Lower lobe of right lung (tissue), 2 donors: ENCODE results near the gene SKAP1. TPM values are rescaled to one million over a fixed set of nuclear protein-coding genes. Genes with fewer than 3 reads are reported as not detected.

Source experiments
- ATAC-seq, 2 donors: fragments of 200-7000 bp; cut with Tn5 transposase; one replicate each; pipeline ENCODE4 v1.9.1; 2020 to 2022; ENCODE audit warnings: mild to moderate bottlenecking in 2 of 2, moderate library complexity in 2 of 2
- DNase-seq: peaks from one replicate; pipeline ENCODE4 v3.0.0-alpha.2; 2020
- H3K27ac ChIP-seq: fragments of 200-600 bp; one replicate; pipeline ENCODE4 v1.8.0; 2022
- H3K27me3 ChIP-seq: fragments of 200-600 bp; one replicate; pipeline ENCODE4 v1.8.0; 2022; ENCODE audit warnings: low read depth
- H3K36me3 ChIP-seq: fragments of 200-600 bp; one replicate; pipeline ENCODE4 v1.8.0; 2022; ENCODE audit warnings: mild to moderate bottlenecking
- H3K4me1 ChIP-seq: fragments of 200-600 bp; one replicate; pipeline ENCODE4 v1.8.0; 2022
- H3K4me3 ChIP-seq: fragments of 200-600 bp; one replicate; pipeline ENCODE4 v1.8.0; 2022; ENCODE audit warnings: mild to moderate bottlenecking
- H3K9me3 ChIP-seq: fragments of 200-600 bp; one replicate; pipeline ENCODE4 v1.8.0; 2022
- CTCF ChIP-seq: fragments of 200-600 bp; IDR thresholded peaks from one replicate; pipeline ENCODE4 v1.8.0; 2022; ENCODE audit warnings: antibody characterized with exemption, mild to moderate bottlenecking
- intact Hi-C: fragments of 100-400 bp; cut with DNase I; formaldehyde crosslinking; loops from one replicate; pipeline ENCODE4 v1.11.0; 2022
- microRNA-seq: library from miRNA; unstranded; fragments of <30 nt; microRNA quantifications from one replicate; pipeline ENCODE4 v1.2.0, GENCODE V29; 2020; ENCODE audit warnings: borderline number of aligned reads
- total RNA-seq: library from RNA; stranded (reverse); fragmentation: NEBNext Ultra II Directional; extraction: Animal tissue kit (Norgen Biotek cat#: 25700); gene quantifications from one replicate; pipeline ENCODE4 v1.2.1, GENCODE V29; 2021
- donor health status: DM: no; HTN: yes; CAD: no; lungs with severe emphysema.

The SKAP1 gene
- total RNA-seq, 1 donor from 2014 or later: 6.4 TPM

- Histone ChIP-seq H3K27ac (no peak overlapping the region), H3K4me1 (peaks cover 11% of the 10 kb centered on the region), H3K36me3 (peaks cover 10% of the 10 kb centered on the region), H3K9me3 (no peaks in the 10 kb centered on the region), H3K4me3 (no peak overlapping the region), H3K27me3 (no peaks in the 10 kb centered on the region)
- ATAC-seq (no peak), DNase-seq (no peak)
- intact Hi-C loops: no loop called here
- no peak for TF ChIP-seq CTCF
These were observed 334.4 kb downstream of the SKAP1 start for GRCh38 chr17:48095611-48096010.

- TF ChIP-seq CTCF: no peak
- intact Hi-C loops: no loop called here
- Histone ChIP-seq H3K27me3 (no peaks in the 10 kb centered on the region), H3K4me1 (no peaks in the 10 kb centered on the region), H3K27ac (no peak overlapping the region), H3K4me3 (no peak overlapping the region), H3K36me3 (peaks cover 10% of the 10 kb centered on the region), H3K9me3 (no peaks in the 10 kb centered on the region)
- ATAC-seq (no peak), DNase-seq (no peak)
These were observed 336.5 kb downstream of the SKAP1 start for GRCh38 chr17:48093341-48094045.

GRCh38 chr17:48084932-48085331 is 345.1 kb downstream of the SKAP1 start:
- TF ChIP-seq CTCF: no peak
- intact Hi-C loops: no loop called here

More at GRCh38 chr17:48084932-48085331, 345.1 kb downstream of the SKAP1 start:
- ATAC-seq (no peak), DNase-seq (no peak)
- Histone ChIP-seq H3K27ac (no peak overlapping the region), H3K36me3 (no peaks in the 10 kb centered on the region), H3K4me1 (peaks cover 18% of the 10 kb centered on the region), H3K4me3 (no peak overlapping the region), H3K9me3 (no peaks in the 10 kb centered on the region), H3K27me3 (no peaks in the 10 kb centered on the region)

Small RNA genes lying within 50 kb of the gene (microRNA-seq; reads per million reads assigned to microRNA genes)
- gene MIR1203: not detected

Other genes with a start within 250 kb of the SKAP1 start
- not detected for gene HOXB1, start 100.8 kb upstream of the SKAP1 start, total RNA-seq
- gene HOXB2, start 114.9 kb upstream of the SKAP1 start, total RNA-seq: 5.6 TPM
- gene HOXB4, start 148.1 kb upstream of the SKAP1 start, total RNA-seq: 5.8 TPM
- 11.3 TPM for gene HOXB3, start 160.0 kb upstream of the SKAP1 start, total RNA-seq
- 3.9 TPM for gene HOXB5, start 163.6 kb upstream of the SKAP1 start, total RNA-seq
- gene HOXB6, start 174.8 kb upstream of the SKAP1 start, total RNA-seq: 4.4 TPM
- 2.4 TPM for gene HOXB7, start 180.8 kb upstream of the SKAP1 start, total RNA-seq
- gene HOXB8, start 185.1 kb upstream of the SKAP1 start, total RNA-seq: 0.21 TPM
- gene HOXB9, start 196.1 kb upstream of the SKAP1 start, total RNA-seq: not detected